ENCODE data around the gene RIN1. TPM values are rescaled to one million over a fixed set of nuclear protein-coding genes. Genes with fewer than 3 reads are reported as not detected.

The RIN1 gene
- total RNA-seq, 2 donors from 2014 or later: 1.9 to 3.4 TPM

DNA sequence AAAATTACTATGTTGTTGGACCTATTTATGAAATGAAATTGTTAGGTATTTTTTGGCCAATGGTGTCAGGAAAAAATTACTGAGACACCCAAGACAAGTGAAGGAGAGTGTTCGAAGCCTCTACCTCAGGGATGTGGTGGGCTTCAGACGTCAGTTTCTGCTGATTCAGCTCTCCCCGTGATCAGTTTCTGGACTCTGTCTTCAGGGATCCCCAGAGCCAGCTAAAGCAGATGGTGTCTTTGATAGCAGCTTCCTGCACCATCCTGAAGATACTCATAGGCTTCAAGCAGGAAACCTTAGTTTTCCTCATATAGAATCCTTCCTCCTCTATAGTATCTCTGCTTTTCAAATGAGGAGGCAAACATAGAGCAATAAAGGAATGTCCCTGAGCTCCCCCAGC, 26.8 kb downstream of the RIN1 start:
- ATAC-seq (no peak), DNase-seq (no peak)
- no peaks in the 10 kb centered on the region for H3K9me3 ChIP-seq (ENCODE audit: control insufficient read depth, low read length, poor library complexity, severe bottlenecking)
- H3K4me1 Mint-ChIP-seq: peaks cover 13% of the 10 kb centered on the region
- no peak overlapping the region for H3K27ac Mint-ChIP-seq
- H3K36me3 Mint-ChIP-seq (ENCODE audit: low read depth): no peaks in the 10 kb centered on the region
- peaks cover 7% of the 10 kb centered on the region for H3K27me3 Mint-ChIP-seq
- H3K4me3 Mint-ChIP-seq: no peak overlapping the region

DNA sequence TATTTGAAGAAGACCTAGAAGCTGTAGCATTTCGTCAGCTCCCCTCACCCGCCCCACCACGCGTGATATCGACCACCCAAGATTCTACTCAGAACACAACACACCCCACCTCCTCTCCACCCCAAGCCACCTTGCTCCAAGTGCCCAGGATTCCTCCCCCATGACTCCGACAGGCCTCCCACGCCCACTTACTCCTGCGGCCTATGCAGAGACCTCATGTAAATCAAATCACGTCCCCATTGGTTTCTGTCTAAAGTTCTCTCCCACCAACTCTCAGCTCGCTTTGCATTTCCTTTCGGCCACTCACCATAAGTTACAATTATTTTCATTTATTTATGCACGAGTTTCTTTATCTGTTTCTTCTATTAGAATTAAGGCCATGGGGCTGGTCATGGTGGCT, 33.6 kb downstream of the RIN1 start:
- Mint-ChIP-seq H3K4me3 (no peak overlapping the region), H3K27ac (no peak overlapping the region)
- DNase-seq: no peak

DNA sequence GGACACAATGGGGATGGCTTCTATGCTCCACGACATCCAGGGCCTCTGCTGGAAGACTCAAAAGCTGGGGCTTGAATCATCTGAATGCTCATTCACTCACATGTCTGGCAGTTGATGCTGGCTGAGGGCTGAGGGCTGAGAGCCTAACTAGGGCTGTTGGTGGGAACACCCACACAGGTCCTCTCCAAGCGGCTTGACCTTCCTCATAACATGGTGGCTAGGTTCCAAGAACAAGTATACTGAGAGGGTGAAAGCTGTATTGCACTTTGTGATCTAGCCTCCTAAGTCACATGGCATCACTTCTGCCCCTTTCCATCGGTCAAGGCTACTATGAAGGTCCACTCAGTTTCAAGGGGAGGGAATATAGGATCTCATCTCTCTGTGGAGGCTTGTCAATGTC, 37.0 kb downstream of the RIN1 start:
- Mint-ChIP-seq H3K4me1 (peaks cover 2% of the 10 kb centered on the region), H3K4me3 (no peak overlapping the region), H3K27me3 (no peaks in the 10 kb centered on the region), H3K36me3 (ENCODE audit: low read depth) (no peaks in the 10 kb centered on the region), H3K27ac (no peak overlapping the region)
- DNase-seq: no peak
- no peaks in the 10 kb centered on the region for H3K9me3 ChIP-seq (ENCODE audit: control insufficient read depth, low read length, poor library complexity, severe bottlenecking)
- ATAC-seq: no peak

More for the DNA sequence above, 33.6 kb downstream of the RIN1 start:
- no peaks in the 10 kb centered on the region for H3K9me3 ChIP-seq (ENCODE audit: control insufficient read depth, low read length, poor library complexity, severe bottlenecking)
- peaks cover 1% of the 10 kb centered on the region for H3K4me1 Mint-ChIP-seq
- H3K36me3 Mint-ChIP-seq (ENCODE audit: low read depth): no peaks in the 10 kb centered on the region
- ATAC-seq: no peak
- H3K27me3 Mint-ChIP-seq: peaks cover 6% of the 10 kb centered on the region

DNA sequence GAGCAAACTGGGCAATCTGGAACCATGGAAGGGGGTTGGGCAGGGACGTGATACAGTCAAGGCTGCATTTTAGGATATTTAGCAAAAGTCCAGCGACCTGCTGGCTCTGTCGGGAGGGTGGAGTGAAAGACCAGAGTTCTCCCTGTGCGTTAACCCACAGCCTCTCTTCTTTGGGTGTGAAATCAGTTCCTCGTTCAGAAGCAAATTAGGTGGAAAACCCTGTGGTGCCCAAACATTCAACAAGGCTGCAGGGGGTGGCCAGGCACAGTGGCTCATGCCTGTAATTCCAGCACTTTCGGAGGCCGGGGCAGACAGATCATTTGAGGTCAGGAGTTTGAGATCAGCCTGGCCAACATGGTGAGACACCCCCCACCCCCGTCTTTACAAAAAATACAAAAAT, 38.6 kb downstream of the RIN1 start:
- H3K36me3 Mint-ChIP-seq (ENCODE audit: low read depth): no peaks in the 10 kb centered on the region
- DNase-seq (no peak), ATAC-seq (no peak)
- H3K4me3 Mint-ChIP-seq: no peak overlapping the region
- peaks cover 8% of the 10 kb centered on the region for H3K4me1 Mint-ChIP-seq
- peaks cover 11% of the 10 kb centered on the region for H3K27me3 Mint-ChIP-seq
- no peaks in the 10 kb centered on the region for H3K9me3 ChIP-seq (ENCODE audit: control insufficient read depth, low read length, poor library complexity, severe bottlenecking)
- no peak overlapping the region for H3K27ac Mint-ChIP-seq

DNA sequence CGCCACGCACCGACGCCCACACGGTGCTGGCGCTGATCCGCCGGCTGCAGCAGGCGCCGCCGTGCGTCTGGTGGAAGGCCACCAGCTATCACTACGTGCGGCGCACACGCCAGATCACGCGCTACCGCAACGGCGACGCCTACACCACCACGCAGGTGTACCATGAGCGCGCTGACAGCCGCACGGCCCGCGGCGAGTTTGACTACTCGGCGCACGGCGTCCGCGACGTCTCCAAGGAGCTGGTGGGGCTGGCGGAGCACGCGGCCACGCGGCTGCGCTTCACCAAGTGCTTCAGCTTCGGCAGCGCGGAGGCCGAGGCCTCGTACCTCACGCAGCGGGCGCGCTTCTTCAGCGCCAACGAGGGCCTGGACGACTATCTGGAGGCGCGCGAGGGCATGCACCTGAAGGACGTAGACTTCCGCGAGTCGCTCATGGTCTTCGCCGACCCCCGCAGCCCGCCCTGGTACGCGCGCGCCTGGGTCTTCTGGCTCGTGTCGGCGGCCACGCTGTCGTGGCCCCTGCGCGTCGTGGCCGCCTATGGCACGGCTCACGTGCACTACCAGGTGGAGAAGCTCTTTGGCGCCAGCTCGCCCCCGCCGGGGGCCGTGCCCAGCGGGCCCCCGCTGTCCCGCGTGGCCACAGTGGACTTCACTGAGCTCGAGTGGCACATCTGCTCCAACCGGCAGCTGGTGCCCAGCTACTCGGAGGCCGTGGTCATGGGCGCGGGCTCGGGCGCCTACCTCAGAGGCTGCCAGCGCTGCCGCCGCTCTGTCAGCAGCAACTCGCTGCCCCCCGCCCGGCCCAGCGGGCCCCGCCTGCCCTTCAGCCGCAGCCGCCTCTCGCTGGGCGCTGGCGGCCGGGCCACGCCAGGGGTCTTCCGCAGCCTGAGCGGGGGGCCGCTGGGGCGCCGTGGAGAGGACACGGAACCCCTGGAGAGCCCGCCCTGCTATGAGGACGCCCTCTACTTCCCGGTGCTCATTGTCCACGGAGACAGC, 41.3 kb downstream of the RIN1 start:
- Mint-ChIP-seq H3K4me1 (peaks cover 21% of the 10 kb centered on the region), H3K27ac (peak overlapping the region; percentile 34), H3K27me3 (peaks cover 14% of the 10 kb centered on the region), H3K4me3 (peak overlapping the region; percentile 39), H3K36me3 (ENCODE audit: low read depth) (no peaks in the 10 kb centered on the region)
- DNase-seq (no peak), ATAC-seq (no peak)
- H3K9me3 ChIP-seq (ENCODE audit: control insufficient read depth, low read length, poor library complexity, severe bottlenecking): no peaks in the 10 kb centered on the region

DNA sequence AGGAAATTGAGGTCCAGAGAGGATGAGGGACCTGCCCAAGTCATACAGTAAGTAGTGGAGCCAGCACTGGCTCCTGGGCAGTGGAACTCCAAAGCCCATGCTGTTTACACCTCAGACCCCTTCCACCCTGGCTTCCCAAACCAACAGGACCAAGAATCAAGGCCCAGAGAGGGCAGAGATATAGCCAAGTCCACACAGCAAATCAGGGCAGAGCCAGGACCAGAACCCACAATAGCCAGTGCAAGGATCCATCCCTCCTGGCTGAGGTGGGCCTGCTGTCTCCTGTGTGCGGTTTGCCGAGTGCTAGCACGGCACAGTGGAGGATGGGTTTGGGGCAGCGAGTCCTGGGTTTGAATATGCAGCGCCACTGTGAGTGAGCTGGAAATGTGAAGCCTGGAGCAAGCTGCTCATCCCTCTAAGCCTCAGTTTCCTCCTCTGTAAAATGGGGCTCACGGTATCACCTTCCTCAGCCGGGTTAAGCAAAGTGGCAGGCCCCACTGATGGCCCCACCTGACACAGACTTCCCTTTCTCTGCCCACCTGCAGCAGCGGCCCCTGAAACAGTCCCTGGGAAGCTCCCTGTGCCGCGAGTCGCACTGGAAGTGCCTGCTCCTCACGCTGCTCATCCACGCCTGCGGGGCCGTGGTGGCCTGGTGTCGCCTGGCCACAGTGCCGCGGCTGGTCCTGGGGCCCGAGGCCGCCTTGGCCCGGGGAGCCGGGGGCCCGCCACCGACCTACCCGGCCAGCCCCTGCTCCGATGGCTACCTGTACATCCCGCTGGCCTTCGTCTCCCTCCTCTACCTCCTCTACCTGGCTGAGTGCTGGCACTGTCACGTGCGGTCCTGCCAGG, 42.2 kb downstream of the RIN1 start:
- peaks cover 14% of the 10 kb centered on the region for H3K27me3 Mint-ChIP-seq
- no peaks in the 10 kb centered on the region for H3K9me3 ChIP-seq (ENCODE audit: control insufficient read depth, low read length, poor library complexity, severe bottlenecking)
- no peaks in the 10 kb centered on the region for H3K36me3 Mint-ChIP-seq (ENCODE audit: low read depth)
- DNase-seq (no peak), ATAC-seq (no peak)
- peaks cover 28% of the 10 kb centered on the region for H3K4me1 Mint-ChIP-seq
- H3K27ac Mint-ChIP-seq: peak overlapping the region; percentile 34
- peak overlapping the region; percentile 39 for H3K4me3 Mint-ChIP-seq

DNA sequence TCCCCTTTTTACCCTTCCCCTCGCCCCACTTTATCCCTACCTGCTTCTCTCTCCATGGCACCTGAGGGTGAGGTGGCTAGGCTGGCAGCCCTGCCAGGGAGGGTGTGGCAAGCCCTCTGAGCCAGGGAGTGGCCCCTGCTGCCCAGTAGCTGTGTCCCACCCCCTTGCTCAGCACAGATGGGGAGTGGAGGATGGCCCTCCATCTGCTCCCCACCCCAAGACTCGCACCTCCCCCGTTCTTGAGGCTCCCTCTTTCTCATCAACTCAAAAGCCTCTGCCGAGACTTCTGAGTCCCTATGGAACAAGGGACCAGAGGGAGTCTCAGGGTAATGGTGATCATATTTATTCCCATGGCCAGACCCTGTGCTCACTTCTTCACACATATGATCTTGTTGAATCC, 42.9 kb downstream of the RIN1 start:
- ATAC-seq (no peak), DNase-seq (no peak)
- Mint-ChIP-seq H3K27me3 (peaks cover 14% of the 10 kb centered on the region), H3K4me1 (peaks cover 28% of the 10 kb centered on the region), H3K36me3 (ENCODE audit: low read depth) (no peaks in the 10 kb centered on the region), H3K4me3 (peak overlapping the region; percentile 25), H3K27ac (no peak overlapping the region)
- H3K9me3 ChIP-seq (ENCODE audit: control insufficient read depth, low read length, poor library complexity, severe bottlenecking): no peaks in the 10 kb centered on the region

DNA sequence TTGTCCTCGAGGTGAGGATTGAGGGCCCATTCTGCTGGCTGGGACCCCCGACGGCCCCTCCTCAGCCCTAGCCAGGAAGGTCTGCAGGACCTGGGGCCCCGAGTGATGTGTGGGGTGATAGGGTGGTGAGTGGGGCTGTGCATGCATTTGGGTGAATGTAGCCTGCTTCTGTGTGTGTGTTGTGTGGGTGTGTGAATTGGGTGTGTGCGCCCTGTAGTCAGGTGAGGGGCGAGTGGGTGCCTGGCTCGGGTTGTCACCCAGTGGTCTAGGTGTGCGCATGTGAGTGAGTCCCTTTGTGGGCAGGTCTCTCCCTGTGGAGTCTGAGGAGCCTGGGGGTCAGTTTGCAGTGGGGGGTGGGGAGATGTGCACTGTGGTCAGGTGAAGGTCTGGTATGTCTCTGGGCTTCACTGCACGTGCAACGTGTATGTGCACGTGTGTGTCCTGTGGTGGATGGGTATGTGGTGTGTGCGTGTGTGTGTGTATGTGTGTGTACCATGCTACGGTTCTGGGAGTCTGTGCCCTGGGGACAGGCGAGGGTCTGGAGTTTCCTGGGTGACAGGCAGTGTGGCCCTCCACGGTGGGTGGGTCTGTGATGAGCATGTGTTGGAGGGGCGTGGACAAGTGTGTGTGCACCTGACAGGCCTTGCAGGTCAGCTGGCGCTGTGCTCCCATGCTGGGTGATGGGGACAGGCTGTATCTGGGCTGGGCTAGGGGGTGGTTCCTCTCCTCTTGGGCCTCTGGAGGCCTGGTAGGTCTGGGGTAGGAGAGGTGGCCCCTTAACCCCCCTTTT, 43.5 kb downstream of the RIN1 start:
- H3K9me3 ChIP-seq (ENCODE audit: control insufficient read depth, low read length, poor library complexity, severe bottlenecking): no peaks in the 10 kb centered on the region
- Mint-ChIP-seq H3K27ac (no peak overlapping the region), H3K36me3 (ENCODE audit: low read depth) (no peaks in the 10 kb centered on the region), H3K4me3 (peak overlapping the region; percentile 72), H3K27me3 (peaks cover 14% of the 10 kb centered on the region), H3K4me1 (peaks cover 28% of the 10 kb centered on the region)
- DNase-seq (no peak), ATAC-seq (no peak)

DNA sequence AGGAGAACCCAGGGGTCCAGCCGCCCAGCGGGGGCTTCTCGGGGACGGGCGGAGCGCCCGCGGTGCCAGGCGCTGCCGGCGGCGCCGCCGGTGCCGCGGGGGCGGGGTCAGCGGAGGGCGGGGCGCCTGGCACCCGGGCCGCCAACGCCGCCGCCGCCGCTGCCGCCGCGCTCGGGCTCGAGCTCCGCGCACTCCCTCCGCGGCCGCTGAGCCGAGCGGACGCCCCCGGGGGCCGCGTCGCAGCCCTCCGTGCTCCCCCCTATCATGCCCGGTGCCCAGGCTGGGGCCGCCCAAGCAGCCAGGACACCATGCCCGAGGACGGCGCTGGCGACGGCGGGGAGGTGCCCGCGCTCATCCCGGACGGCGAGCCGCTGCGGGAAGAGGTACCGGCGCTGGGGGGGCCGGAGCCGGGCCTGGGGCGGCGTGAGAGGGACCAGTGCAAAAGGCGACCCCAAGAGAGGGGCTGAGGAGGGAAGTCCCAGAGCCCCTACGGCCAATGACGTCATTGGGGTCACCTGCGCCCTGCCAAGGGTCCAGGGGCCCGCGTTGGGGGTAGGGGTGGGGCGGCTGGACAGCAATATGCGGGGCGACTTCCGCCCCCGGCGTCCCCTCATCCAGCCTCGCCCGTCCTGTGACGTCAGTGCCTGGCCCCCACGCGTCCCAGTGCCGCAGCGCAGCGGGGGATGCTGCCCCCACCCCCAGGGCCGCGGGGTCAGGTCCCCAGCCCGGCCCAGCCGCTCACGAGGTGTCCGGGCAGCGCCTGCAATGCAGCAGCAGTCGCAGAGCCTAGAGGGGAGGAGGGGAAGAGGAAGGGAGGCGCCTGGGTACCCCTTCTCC, 44.3 kb downstream of the RIN1 start, which contains the start of gene TMEM151A:
Gene TMEM151A (plus strand): TSS at position 189 of the 837 bp plus-strand sequence. CDS start 120 bp downstream, at position 309.
- Mint-ChIP-seq H3K4me1 (peaks cover 28% of the 10 kb centered on the region), H3K27me3 (peaks cover 14% of the 10 kb centered on the region), H3K36me3 (ENCODE audit: low read depth) (no peaks in the 10 kb centered on the region), H3K4me3 (peak within 1 kb of the TSS; percentile 90), H3K27ac (no peak within 1 kb of the TSS)
- H3K9me3 ChIP-seq (ENCODE audit: control insufficient read depth, low read length, poor library complexity, severe bottlenecking): no peaks in the 10 kb centered on the region
- DNase-seq (peak in 2 of 3 donors; percentile 33 to 56), ATAC-seq (no peak)

DNA sequence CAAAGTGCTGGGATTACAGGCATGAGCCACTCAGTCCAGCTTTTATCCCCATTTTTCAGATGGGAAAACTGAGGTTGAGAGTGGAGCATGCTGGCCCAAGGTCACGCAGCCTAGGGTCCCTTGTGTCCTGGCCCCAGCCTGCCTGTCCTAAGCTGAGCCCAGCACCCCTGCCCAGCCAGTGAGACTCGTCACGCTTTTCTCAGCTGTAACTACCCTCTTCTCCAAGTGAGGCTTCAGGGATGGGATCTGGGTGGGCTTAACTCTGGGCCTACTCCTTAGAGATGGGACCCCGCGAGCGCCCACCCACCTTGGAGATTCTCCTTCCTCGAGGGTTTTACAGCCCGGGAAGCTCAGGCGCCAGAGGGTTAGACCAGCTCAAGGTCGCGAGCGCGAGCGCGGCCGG, 44.9 kb downstream of the RIN1 start:
- H3K36me3 Mint-ChIP-seq (ENCODE audit: low read depth): no peaks in the 10 kb centered on the region
- ATAC-seq (no peak), DNase-seq (no peak)
- peak overlapping the region; percentile 28 for H3K4me3 Mint-ChIP-seq
- no peak overlapping the region for H3K27ac Mint-ChIP-seq
- peaks cover 28% of the 10 kb centered on the region for H3K4me1 Mint-ChIP-seq
- no peaks in the 10 kb centered on the region for H3K9me3 ChIP-seq (ENCODE audit: control insufficient read depth, low read length, poor library complexity, severe bottlenecking)
- peaks cover 14% of the 10 kb centered on the region for H3K27me3 Mint-ChIP-seq

DNA sequence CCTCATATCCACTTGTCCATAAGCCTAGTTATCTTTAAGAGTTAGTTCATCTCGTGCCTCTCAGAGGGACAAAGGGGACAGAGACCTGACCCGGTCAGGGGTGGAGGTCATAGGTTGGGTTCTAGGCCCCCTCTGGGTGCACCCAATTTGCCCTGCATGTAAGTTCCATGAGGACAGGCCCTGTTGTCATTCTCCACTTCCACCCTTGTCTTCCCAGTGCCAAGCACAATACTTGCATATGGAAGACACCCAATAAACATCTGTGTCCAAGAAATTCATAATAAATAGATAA, 46.0 kb downstream of the RIN1 start:
- H3K4me1 Mint-ChIP-seq: peaks cover 29% of the 10 kb centered on the region
- H3K27me3 Mint-ChIP-seq: peaks cover 14% of the 10 kb centered on the region
- no peaks in the 10 kb centered on the region for H3K9me3 ChIP-seq (ENCODE audit: control insufficient read depth, low read length, poor library complexity, severe bottlenecking)
- no peaks in the 10 kb centered on the region for H3K36me3 Mint-ChIP-seq (ENCODE audit: low read depth)
- ATAC-seq (no peak), DNase-seq (no peak)
- H3K27ac Mint-ChIP-seq: no peak overlapping the region
- peak overlapping the region; percentile 90 for H3K4me3 Mint-ChIP-seq

Measured in T-helper 17 cell (primary cell).